ENCODE data around the gene BCKDHA.

DNA sequence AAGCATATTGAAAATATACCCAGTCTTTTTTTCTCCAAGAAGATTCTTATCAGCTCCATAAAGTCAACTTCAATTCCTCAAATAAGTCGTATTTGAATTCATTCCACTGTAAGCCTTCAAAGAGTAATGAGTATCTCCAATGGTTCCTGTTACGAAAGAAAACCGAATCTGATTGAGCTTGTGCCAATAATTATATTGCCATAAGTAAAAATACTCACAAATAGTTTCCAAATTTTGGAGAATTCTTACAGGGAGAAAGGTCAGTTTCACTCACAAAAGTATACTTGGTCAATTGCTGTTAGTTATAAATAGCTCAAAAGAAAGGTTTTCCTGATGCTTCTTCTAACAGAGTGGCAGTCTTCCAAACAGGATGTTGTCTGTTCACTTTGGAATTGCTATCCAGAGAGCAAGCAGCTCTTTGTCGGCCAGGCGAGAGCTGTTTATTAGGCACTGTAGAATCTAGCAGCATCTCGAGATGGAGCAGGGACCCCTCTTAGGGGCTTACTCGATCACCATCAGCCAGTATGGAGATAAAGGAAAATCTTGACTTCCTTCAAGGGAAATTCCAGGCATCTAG is 58.8 kb downstream of the BCKDHA start:
- TF ChIP-seq, protein P1, sequence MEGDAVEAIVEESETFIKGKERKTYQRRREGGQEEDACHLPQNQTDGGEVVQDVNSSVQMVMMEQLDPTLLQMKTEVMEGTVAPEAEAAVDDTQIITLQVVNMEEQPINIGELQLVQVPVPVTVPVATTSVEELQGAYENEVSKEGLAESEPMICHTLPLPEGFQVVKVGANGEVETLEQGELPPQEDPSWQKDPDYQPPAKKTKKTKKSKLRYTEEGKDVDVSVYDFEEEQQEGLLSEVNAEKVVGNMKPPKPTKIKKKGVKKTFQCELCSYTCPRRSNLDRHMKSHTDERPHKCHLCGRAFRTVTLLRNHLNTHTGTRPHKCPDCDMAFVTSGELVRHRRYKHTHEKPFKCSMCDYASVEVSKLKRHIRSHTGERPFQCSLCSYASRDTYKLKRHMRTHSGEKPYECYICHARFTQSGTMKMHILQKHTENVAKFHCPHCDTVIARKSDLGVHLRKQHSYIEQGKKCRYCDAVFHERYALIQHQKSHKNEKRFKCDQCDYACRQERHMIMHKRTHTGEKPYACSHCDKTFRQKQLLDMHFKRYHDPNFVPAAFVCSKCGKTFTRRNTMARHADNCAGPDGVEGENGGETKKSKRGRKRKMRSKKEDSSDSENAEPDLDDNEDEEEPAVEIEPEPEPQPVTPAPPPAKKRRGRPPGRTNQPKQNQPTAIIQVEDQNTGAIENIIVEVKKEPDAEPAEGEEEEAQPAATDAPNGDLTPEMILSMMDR (IDR thresholded peaks at IDR 0.05) = no peak
- TF ChIP-seq POLR2A (IDR thresholded peaks at IDR 0.05; ENCODE audit: low read depth) (no peak), POLR2AphosphoS5 (IDR thresholded peaks at IDR 0.05) (no peak)

Measured in esophagus muscularis mucosa (tissue), 3 donors.